Gastrocnemius medialis (tissue), 4 donors: ENCODE data around the gene ACSM4.

ENCODE experiments used
- CTCF ChIP-seq, 5 experiments: fragments of 450-650 bp in 3 of 5; fragments of 200-600 bp in 2 of 5; sonication (generic) in 2 of 5; IDR thresholded peaks in 4 of 5; conservative IDR thresholded peaks in 1 of 5; 1 replicate in 4 of 5; 2 replicates in 1 of 5; pipeline ENCODE4 v1.5.1; 2016 to 2019; ENCODE audit warnings: antibody characterized with exemption in 5 of 5, mild to moderate bottlenecking in 3 of 5, moderate library complexity in 3 of 5
- POLR2A ChIP-seq, 2 donors: fragments of 450-650 bp; IDR thresholded peaks; one replicate each; pipeline ENCODE4 v1.6.1; 2017; ENCODE audit warnings: antibody characterized with exemption in 2 of 2, mild to moderate bottlenecking in 2 of 2, moderate library complexity in 2 of 2

DNA sequence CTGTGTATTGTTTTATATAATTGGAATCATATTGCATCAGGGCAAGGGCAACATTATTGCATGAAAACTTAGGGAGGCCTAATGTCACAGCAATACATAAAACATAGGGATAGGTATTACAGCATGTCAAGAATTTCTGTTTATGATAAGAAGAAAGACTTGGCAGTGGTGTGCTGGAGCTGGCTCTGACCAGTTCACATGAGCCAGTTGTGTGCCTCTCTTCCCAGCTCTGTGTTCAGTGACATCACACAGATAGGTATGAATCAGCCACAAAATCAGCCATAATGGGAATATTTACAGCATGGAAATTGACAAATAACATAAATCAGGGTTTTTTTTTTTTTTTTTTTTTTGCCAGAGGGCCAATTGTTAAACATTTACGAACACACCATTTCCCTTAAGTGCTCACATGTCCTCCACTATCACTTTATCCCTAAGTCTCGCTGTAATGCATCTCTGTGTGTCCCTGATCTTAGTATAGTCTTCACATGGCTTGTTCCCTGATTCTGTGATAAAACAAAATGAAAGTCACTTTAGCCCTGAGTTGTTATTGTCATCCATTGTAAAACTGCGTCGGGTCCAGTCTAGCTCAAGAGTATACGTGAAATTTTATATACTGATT, 31.9 kb upstream of the ACSM4 start:
- TF ChIP-seq POLR2A (IDR thresholded peaks at IDR 0.05), result no peak
- no peak for TF ChIP-seq CTCF (IDR thresholded peaks at IDR 0.05 in 4 of 5, conservative IDR thresholded peaks at IDR 0.05 in 1 of 5)
